Measurements from ENCODE around the gene SMOC2.

GRCh38 chr6:168585441-168585840 is 144.5 kb downstream of the SMOC2 start:
- TF ChIP-seq POLR2AphosphoS5 (IDR thresholded peaks at IDR 0.05; ENCODE audit: borderline replicate concordance, low read depth, low read length) = no peak
- TF ChIP-seq EZH2 (IDR thresholded peaks at IDR 0.05) = no peak
- no peak for TF ChIP-seq FOXP2 (optimal IDR thresholded peaks at IDR 0.05; ENCODE audit: control extremely low read depth, extremely low read length, insufficient read depth)
